Tibial nerve (tissue), 4 donors: ENCODE measurements around the gene DLK2. TPM values are rescaled to one million over a fixed set of nuclear protein-coding genes. Genes with fewer than 3 reads are reported as not detected.
"Not testable (repeated sequence)": the region's sequence is repeated elsewhere in the genome, so short reads cannot be mapped to it uniquely, and the experiment has no call there.

Experiments used
- DNase-seq, 2 donors: peaks; one replicate each; pipeline ENCODE4 v3.0.0-alpha.2; 2019; ENCODE audit warnings: low spot score in 2 of 2
- H3K27ac ChIP-seq, 4 donors: fragments of 200-600 bp; sonication (generic) in 3 of 4; one replicate each; pipeline ENCODE4 v1.5.1; 2017 to 2019; ENCODE audit warnings: mild to moderate bottlenecking in 1 of 4
- H3K27me3 ChIP-seq, 2 donors: fragments of 200-600 bp; sonication (generic) in 1 of 2; one replicate each; pipeline versions ENCODE4 v1.5.1 to v1.6.0; 2017 to 2019
- H3K36me3 ChIP-seq, 3 donors: fragments of 200-600 bp; sonication (generic); one replicate each; pipeline ENCODE4 v1.5.1; 2018 to 2019
- H3K4me1 ChIP-seq, 4 donors: fragments of 200-600 bp; sonication (generic) in 3 of 4; one replicate each; pipeline ENCODE4 v1.5.1; 2017 to 2019
- H3K4me3 ChIP-seq, 4 donors: fragments of 200-600 bp; sonication (generic) in 3 of 4; one replicate each; pipeline ENCODE4 v1.5.1; 2017 to 2019; ENCODE audit warnings: mild to moderate bottlenecking in 1 of 4, moderate library complexity in 1 of 4
- H3K9me3 ChIP-seq, 4 donors: fragments of 200-600 bp; sonication (generic) in 3 of 4; one replicate each; pipeline ENCODE4 v1.5.1; 2017 to 2019
- EP300 ChIP-seq, 2 donors: sonication (generic); formaldehyde crosslinking; IDR thresholded peaks; one replicate each; pipeline ENCODE4 v1.6.1; 2017; ENCODE audit warnings: antibody characterized with exemption in 2 of 2, mild to moderate bottlenecking in 1 of 2
- POLR2A ChIP-seq, 2 donors: fragments of 450-650 bp; IDR thresholded peaks; one replicate each; pipeline ENCODE4 v1.6.1; 2017; ENCODE audit warnings: antibody characterized with exemption in 2 of 2, mild to moderate bottlenecking in 2 of 2, moderate library complexity in 2 of 2
- WGBS, 2 donors: methylation state at CpG; one replicate each; pipeline ENCODE4 v1.1.5; 2018; 5-methylcytosine and 5-hydroxymethylcytosine counted together
- total RNA-seq, 4 donors: library from RNA; depleted of rRNA; stranded (reverse); fragments of >200 nt; gene quantifications; one replicate each; pipeline ENCODE4 v1.1.0, GENCODE V29; 2016
- TF ChIP-seq, protein P1 (sequence below), 5 experiments: fragments of 200-600 bp in 3 of 5; fragments of 450-650 bp in 2 of 5; sonication (generic) in 3 of 5; IDR thresholded peaks; one replicate each; pipeline ENCODE4 v1.5.1; 2016 to 2019; ENCODE audit warnings: antibody characterized with exemption in 5 of 5, mild to moderate bottlenecking in 3 of 5, moderate library complexity in 2 of 5

DLK2 gene
- total RNA-seq, 4 donors from 2014 or later, result 1.0 to 3.5 TPM; not detected in 2

- Histone ChIP-seq H3K4me3 (no peak overlapping the region), H3K27me3 (no peaks in the 10 kb centered on the region), H3K9me3 (no peaks in the 10 kb centered on the region), H3K36me3 (peaks cover 5 to 64% (median 5%) of the 10 kb centered on the region in 3 donors), H3K27ac (peak overlapping the region in 1 of 4 donors; percentile 84), H3K4me1 (peaks cover 0 to 22% (median 10%) of the 10 kb centered on the region in 4 donors)
- 65 to 79% methylated on average over 12 of the region's 12 CpGs for WGBS, 2 donors
- DNase-seq, result no peak
- no peak for TF ChIP-seq POLR2A (IDR thresholded peaks at IDR 0.05)
- TF ChIP-seq EP300 (IDR thresholded peaks at IDR 0.05), result no peak
- TF ChIP-seq, protein P1, sequence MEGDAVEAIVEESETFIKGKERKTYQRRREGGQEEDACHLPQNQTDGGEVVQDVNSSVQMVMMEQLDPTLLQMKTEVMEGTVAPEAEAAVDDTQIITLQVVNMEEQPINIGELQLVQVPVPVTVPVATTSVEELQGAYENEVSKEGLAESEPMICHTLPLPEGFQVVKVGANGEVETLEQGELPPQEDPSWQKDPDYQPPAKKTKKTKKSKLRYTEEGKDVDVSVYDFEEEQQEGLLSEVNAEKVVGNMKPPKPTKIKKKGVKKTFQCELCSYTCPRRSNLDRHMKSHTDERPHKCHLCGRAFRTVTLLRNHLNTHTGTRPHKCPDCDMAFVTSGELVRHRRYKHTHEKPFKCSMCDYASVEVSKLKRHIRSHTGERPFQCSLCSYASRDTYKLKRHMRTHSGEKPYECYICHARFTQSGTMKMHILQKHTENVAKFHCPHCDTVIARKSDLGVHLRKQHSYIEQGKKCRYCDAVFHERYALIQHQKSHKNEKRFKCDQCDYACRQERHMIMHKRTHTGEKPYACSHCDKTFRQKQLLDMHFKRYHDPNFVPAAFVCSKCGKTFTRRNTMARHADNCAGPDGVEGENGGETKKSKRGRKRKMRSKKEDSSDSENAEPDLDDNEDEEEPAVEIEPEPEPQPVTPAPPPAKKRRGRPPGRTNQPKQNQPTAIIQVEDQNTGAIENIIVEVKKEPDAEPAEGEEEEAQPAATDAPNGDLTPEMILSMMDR (IDR thresholded peaks at IDR 0.05), result no peak
Observed at GRCh38 chr6:43499028-43499815, 43.9 kb upstream of the DLK2 start.

DNA sequence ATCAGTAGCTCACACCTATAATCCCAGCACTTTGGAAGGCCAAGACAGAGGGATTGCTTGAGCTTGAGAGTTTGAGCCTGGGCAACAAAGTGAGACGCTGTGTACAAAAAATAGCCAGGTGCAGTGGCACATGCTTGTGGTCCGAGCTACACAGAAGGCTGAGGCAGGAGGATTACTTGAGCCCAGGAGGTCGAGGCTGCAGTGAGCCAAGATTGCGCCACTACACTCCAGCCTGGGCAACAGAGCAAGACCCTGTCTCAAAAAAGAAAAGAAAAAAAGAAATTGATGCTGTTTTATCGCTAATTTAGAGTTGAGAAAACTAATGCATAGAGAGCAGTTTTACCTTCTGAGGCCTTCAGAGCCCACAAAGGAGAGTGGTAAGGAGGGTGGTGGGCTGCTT lies 42.9 kb upstream of the DLK2 start:
- not testable (repeated sequence) for H3K9me3 ChIP-seq, H3K4me3 ChIP-seq, DNase-seq, H3K27me3 ChIP-seq
- WGBS, 2 donors, result 94 to 95% methylated on average over 5 of the region's 5 CpGs
- H3K36me3 ChIP-seq, result peaks cover 0 to 54% (median 5%) of the 10 kb centered on the region in 3 donors
- H3K27ac ChIP-seq, result peak overlapping the region in 2 of 4 donors; percentile 52 to 84
- H3K4me1 ChIP-seq, result peaks cover 0 to 25% (median 11%) of the 10 kb centered on the region in 4 donors

DNA sequence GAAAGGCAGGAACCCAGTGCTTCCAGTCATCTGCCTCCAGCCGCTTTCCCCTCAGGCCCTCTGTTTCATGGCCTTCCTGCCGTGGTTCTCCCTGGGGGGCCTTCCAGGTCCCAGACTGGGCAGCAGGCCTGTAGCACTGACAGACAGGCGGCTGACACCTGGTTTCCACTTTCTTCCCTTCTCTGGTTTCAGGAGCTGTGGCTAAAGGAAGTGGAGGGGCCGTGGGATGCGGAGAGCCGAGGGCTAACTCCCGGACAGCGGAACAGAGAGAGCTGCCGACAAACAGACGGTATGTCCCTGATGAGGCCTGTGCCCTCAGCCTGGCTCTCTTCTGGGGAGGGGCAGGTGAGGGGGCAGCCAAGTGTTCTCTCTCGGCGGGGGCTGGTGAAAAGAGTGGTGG lies 42.3 kb upstream of the DLK2 start:
- TF ChIP-seq, protein P1 (IDR thresholded peaks at IDR 0.05), result no peak
- TF ChIP-seq POLR2A (IDR thresholded peaks at IDR 0.05) (no peak), EP300 (IDR thresholded peaks at IDR 0.05) (no peak)
- Histone ChIP-seq H3K9me3 (no peaks in the 10 kb centered on the region), H3K4me3 (no peak overlapping the region), H3K4me1 (peaks cover 0 to 31% (median 13%) of the 10 kb centered on the region in 4 donors), H3K36me3 (peaks cover 0 to 48% (median 5%) of the 10 kb centered on the region in 3 donors), H3K27ac (peak overlapping the region in 2 of 4 donors; percentile 5 to 84), H3K27me3 (no peaks in the 10 kb centered on the region)
- DNase-seq, result no peak
- 86 to 91% methylated on average over 12 of the region's 12 CpGs for WGBS, 2 donors

- H3K27me3 ChIP-seq, result no peaks in the 10 kb centered on the region
- DNase-seq, result no peak
- H3K27ac ChIP-seq, result peak overlapping the region in 3 of 4 donors; percentile 5 to 84 (median 48)
- TF ChIP-seq EP300 (IDR thresholded peaks at IDR 0.05) (no peak), POLR2A (IDR thresholded peaks at IDR 0.05) (no peak)
- TF ChIP-seq, protein P1 (IDR thresholded peaks at IDR 0.05), result no peak
- H3K9me3 ChIP-seq, result no peaks in the 10 kb centered on the region
- peaks cover 0 to 42% (median 4%) of the 10 kb centered on the region in 3 donors for H3K36me3 ChIP-seq
- WGBS, 2 donors, result 76 to 80% methylated on average over 6 of the region's 6 CpGs
- H3K4me3 ChIP-seq, result no peak overlapping the region
- H3K4me1 ChIP-seq, result peaks cover 0 to 37% (median 16%) of the 10 kb centered on the region in 4 donors
Observed at GRCh38 chr6:43497129-43497396, 41.7 kb upstream of the DLK2 start.

GRCh38 chr6:43496370-43497128 lies 41.2 kb upstream of the DLK2 start:
- 34 to 38% methylated on average over 14 to 18 of the region's 18 CpGs for WGBS, 2 donors
- H3K27ac ChIP-seq, result peak overlapping the region; percentile 5 to 84 (median 26)
- peaks cover 0 to 43% (median 18%) of the 10 kb centered on the region in 4 donors for H3K4me1 ChIP-seq

More at GRCh38 chr6:43496370-43497128, 41.2 kb upstream of the DLK2 start:
- DNase-seq, result no peak
- Histone ChIP-seq H3K9me3 (no peaks in the 10 kb centered on the region), H3K36me3 (peaks cover 0 to 38% (median 3%) of the 10 kb centered on the region in 3 donors), H3K4me3 (no peak overlapping the region), H3K27me3 (no peaks in the 10 kb centered on the region)
- TF ChIP-seq, protein P1 (IDR thresholded peaks at IDR 0.05), result peak; percentile 42 to 66 (median 47)
- TF ChIP-seq EP300 (IDR thresholded peaks at IDR 0.05), result peak in 1 of 2 donors; percentile 49
- TF ChIP-seq POLR2A (IDR thresholded peaks at IDR 0.05), result no peak
